GM23338 (cell line): Measurements from ENCODE around the gene OR4C45. TPM values are rescaled to one million over a fixed set of nuclear protein-coding genes. Genes with fewer than 3 reads are reported as not detected.

Experiments
- ATAC-seq: fragments of 200-7000 bp; cut with Tn5 transposase; 3 replicates; pipeline ENCODE4 v1.9.1; 2020
- DNase-seq: peaks from one replicate; pipeline ENCODE4 v3.0.0-alpha.2; 2015; ENCODE audit warnings: low spot score
- H2AFZ ChIP-seq: fragments of 200-600 bp; sonication (generic); 2 replicates; pipeline ENCODE4 v1.8.0; 2016; ENCODE audit warnings: antibody characterized with exemption, mild to moderate bottlenecking, moderate library complexity
- H3F3A ChIP-seq: fragments of 200-600 bp; sonication (generic); replicated peaks from 2 replicates; pipeline ENCODE4 v1.8.0; 2017; ENCODE audit warnings: antibody characterized with exemption, mixed run types, low read depth
- H3K27ac ChIP-seq: fragments of 200-600 bp; sonication (generic); 2 replicates; pipeline ENCODE4 v1.6.1; 2016; ENCODE audit warnings: low read depth
- H3K27me3 ChIP-seq: fragments of 200-600 bp; sonication (generic); 2 replicates; pipeline ENCODE4 v1.8.0; 2016; ENCODE audit warnings: mild to moderate bottlenecking, mixed run types, moderate library complexity; ENCODE audit not compliant: insufficient read depth
- H3K36me3 ChIP-seq: fragments of 200-600 bp; sonication (generic); 2 replicates; pipeline ENCODE4 v1.8.0; 2016; ENCODE audit warnings: mild to moderate bottlenecking; ENCODE audit not compliant: insufficient read depth
- H3K4me1 ChIP-seq: fragments of 200-600 bp; sonication (generic); 2 replicates; pipeline ENCODE4 v1.8.0; 2016; ENCODE audit warnings: mild to moderate bottlenecking, moderate library complexity; ENCODE audit not compliant: insufficient read depth
- H3K4me2 ChIP-seq: fragments of 200-600 bp; sonication (generic); 2 replicates; pipeline ENCODE4 v1.7.1; 2017; ENCODE audit warnings: mixed run types
- H3K4me3 ChIP-seq: fragments of 200-600 bp; sonication (generic); 2 replicates; pipeline ENCODE4 v1.6.1; 2016; ENCODE audit warnings: mixed run types
- H3K79me2 ChIP-seq: fragments of 200-600 bp; sonication (generic); replicated peaks from 2 replicates; pipeline ENCODE4 v1.8.0; 2017; ENCODE audit warnings: mild to moderate bottlenecking; ENCODE audit not compliant: insufficient read depth
- H3K9me2 ChIP-seq: fragments of 200-600 bp; sonication (generic); 2 replicates; pipeline ENCODE4 v1.8.0; 2017; ENCODE audit not compliant: insufficient read depth
- H4K20me1 ChIP-seq: fragments of 200-600 bp; sonication (generic); replicated peaks from 2 replicates; pipeline ENCODE4 v1.8.0; 2017; ENCODE audit warnings: mild to moderate bottlenecking; ENCODE audit not compliant: insufficient read depth
- H3K27ac Mint-ChIP-seq: 2 replicates; pipeline ENCODE4 v1.8.0; 2020; ENCODE audit warnings: inconsistent platforms, mild to moderate bottlenecking, moderate library complexity, mixed read lengths
- H3K27me3 Mint-ChIP-seq: 3 replicates; pipeline ENCODE4 v1.8.0; 2022; ENCODE audit warnings: low read depth, mild to moderate bottlenecking, moderate library complexity, mixed read lengths, inconsistent platforms; ENCODE audit not compliant: insufficient read depth, poor library complexity
- H3K36me3 Mint-ChIP-seq: 3 replicates; pipeline ENCODE4 v1.8.0; 2021; ENCODE audit warnings: low read depth, mild to moderate bottlenecking, inconsistent platforms, moderate library complexity, mixed read lengths
- H3K4me1 Mint-ChIP-seq: 3 replicates; pipeline ENCODE4 v1.8.0; 2020; ENCODE audit warnings: mild to moderate bottlenecking, inconsistent platforms, mixed read lengths
- H3K4me3 Mint-ChIP-seq: 3 replicates; pipeline ENCODE4 v1.8.0; 2021; ENCODE audit warnings: moderate library complexity, mild to moderate bottlenecking, inconsistent platforms, mixed read lengths
- H3K9me3 Mint-ChIP-seq: 3 replicates; pipeline ENCODE4 v1.8.0; 2020; ENCODE audit warnings: moderate library complexity, mild to moderate bottlenecking, inconsistent platforms, mixed read lengths
- CREB1 ChIP-seq: fragments of 250-450 bp; sonication (Bioruptor Pico); IDR thresholded peaks from 2 replicates; pipeline ENCODE4 v1.5.0; 2020; ENCODE audit warnings: low read depth, mild to moderate bottlenecking, moderate library complexity
- EZH2 ChIP-seq: fragments of 200-600 bp; sonication (generic); IDR thresholded peaks from one replicate; pipeline ENCODE4 v1.8.0; 2017; ENCODE audit warnings: antibody characterized with exemption, mild to moderate bottlenecking, low read depth; ENCODE audit not compliant: unreplicated experiment
- EZH2phosphoT487 ChIP-seq: fragments of 200-600 bp; sonication (generic); IDR thresholded peaks from one replicate; pipeline ENCODE4 v1.8.1; 2018; ENCODE audit warnings: antibody characterized with exemption; ENCODE audit not compliant: unreplicated experiment
- JUNB ChIP-seq: IDR thresholded peaks from one replicate; pipeline ENCODE4 v1.6.1; 2016; ENCODE audit warnings: antibody characterized with exemption; ENCODE audit not compliant: unreplicated experiment
- NANOG ChIP-seq: IDR thresholded peaks from 2 replicates; pipeline ENCODE4 v1.6.1; 2016; ENCODE audit warnings: antibody characterized with exemption, borderline replicate concordance
- POLR2AphosphoS5 ChIP-seq: IDR thresholded peaks from 2 replicates; pipeline ENCODE4 v1.6.1; 2016; ENCODE audit warnings: antibody characterized with exemption, low read depth
- STAT1 ChIP-seq: IDR thresholded peaks from one replicate; pipeline ENCODE4 v1.6.1; 2016; ENCODE audit warnings: antibody characterized with exemption; ENCODE audit not compliant: unreplicated experiment
- ZNF114 ChIP-seq: fragments of 250-450 bp; sonication (Bioruptor Pico); IDR thresholded peaks from 2 replicates; pipeline ENCODE4 v1.5.0; 2020; ENCODE audit warnings: mild to moderate bottlenecking, moderate library complexity
- ZNF331 ChIP-seq: fragments of 250-450 bp; sonication (Bioruptor Pico); IDR thresholded peaks from 2 replicates; pipeline ENCODE4 v1.5.0; 2020; ENCODE audit warnings: low read depth, mild to moderate bottlenecking, moderate library complexity
- polyA plus RNA-seq: library from polyadenylated mRNA; unstranded; fragments of >200 nt; fragmentation: Nextera tagmentation; extraction: Ambion mirVana; gene quantifications from 2 replicates; pipeline ENCODE4 v1.2.1, GENCODE V29; 2016
- total RNA-seq: library from RNA; depleted of rRNA; stranded (reverse); fragments of >200 nt; shearing (Covaris generic); gene quantifications from 2 replicates; pipeline ENCODE4 v1.2.3, GENCODE V29; 2014
- TF ChIP-seq, protein P1 (sequence below): fragments of 250-450 bp; sonication (Bioruptor Pico); IDR thresholded peaks from 2 replicates; pipeline ENCODE4 v1.5.0; 2020; ENCODE audit warnings: mild to moderate bottlenecking, moderate library complexity
- TF ChIP-seq, protein P2 (sequence below), 2 experiments: fragments of 200-600 bp in 1 of 2; sonication (generic) in 1 of 2; conservative IDR thresholded peaks; 2 replicates each; pipeline versions ENCODE4 v1.5.1 to v1.6.1; 2016 to 2017; ENCODE audit warnings: antibody characterized with exemption in 2 of 2, low read depth in 2 of 2, mild to moderate bottlenecking in 2 of 2, moderate library complexity in 1 of 2
- TF ChIP-seq, protein P3 (sequence below): IDR thresholded peaks from 2 replicates; pipeline ENCODE4 v1.6.1; 2016; ENCODE audit warnings: antibody characterized with exemption
- TF ChIP-seq, protein P4 (sequence below): IDR thresholded peaks from one replicate; pipeline ENCODE4 v1.6.1; 2018; ENCODE audit warnings: antibody characterized with exemption; ENCODE audit not compliant: unreplicated experiment

The OR4C45 gene
- total and polyA plus RNA-seq, 2 experiments from 2014 or later: not detected

DNA sequence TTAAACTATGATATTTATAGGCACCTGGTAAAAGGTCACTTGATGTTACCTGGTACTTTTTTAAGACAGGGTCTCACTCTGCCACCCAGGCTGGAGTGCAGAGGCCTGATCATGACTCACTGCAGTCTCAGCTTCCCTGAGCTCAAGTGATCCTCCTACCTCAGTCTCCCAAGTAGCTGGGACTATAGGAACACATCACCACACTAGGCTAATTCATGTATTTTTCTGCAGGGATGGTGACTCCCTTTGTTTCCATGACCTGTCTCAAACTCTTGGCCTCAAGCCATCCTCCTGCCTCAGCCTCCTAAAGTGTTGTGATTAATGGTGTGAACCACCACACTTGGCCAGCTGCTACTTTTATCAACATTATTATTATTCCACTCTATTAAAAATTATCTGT is 47.6 kb downstream of the OR4C45 start:
- peaks cover 10% of the 10 kb centered on the region for H3K27me3 Mint-ChIP-seq
- H3K9me3 Mint-ChIP-seq: peaks cover 93% of the 10 kb centered on the region
- no peak overlapping the region for H3K27ac Mint-ChIP-seq

More for the DNA sequence above, 47.6 kb downstream of the OR4C45 start:
- H3K4me2 ChIP-seq: no peak overlapping the region
- H3F3A ChIP-seq: no peaks in the 10 kb centered on the region
- Mint-ChIP-seq H3K4me3 (no peak overlapping the region), H3K4me1 (no peaks in the 10 kb centered on the region; the same call in 2 of the 3 replicates), H3K36me3 (peaks cover 50% of the 10 kb centered on the region)
- no peak for DNase-seq
- H3K36me3 ChIP-seq: no peaks in the 10 kb centered on the region
- no peaks in the 10 kb centered on the region for H3K79me2 ChIP-seq
- H3K27me3 ChIP-seq: no peaks in the 10 kb centered on the region
- no peak overlapping the region for H2AFZ ChIP-seq
- no peaks in the 10 kb centered on the region for H3K9me2 ChIP-seq
- no peaks in the 10 kb centered on the region for H3K4me1 ChIP-seq
- no peaks in the 10 kb centered on the region for H4K20me1 ChIP-seq
- H3K4me3 ChIP-seq: no peak overlapping the region
- H3K27ac ChIP-seq: no peak overlapping the region
- TF ChIP-seq, protein P1, sequence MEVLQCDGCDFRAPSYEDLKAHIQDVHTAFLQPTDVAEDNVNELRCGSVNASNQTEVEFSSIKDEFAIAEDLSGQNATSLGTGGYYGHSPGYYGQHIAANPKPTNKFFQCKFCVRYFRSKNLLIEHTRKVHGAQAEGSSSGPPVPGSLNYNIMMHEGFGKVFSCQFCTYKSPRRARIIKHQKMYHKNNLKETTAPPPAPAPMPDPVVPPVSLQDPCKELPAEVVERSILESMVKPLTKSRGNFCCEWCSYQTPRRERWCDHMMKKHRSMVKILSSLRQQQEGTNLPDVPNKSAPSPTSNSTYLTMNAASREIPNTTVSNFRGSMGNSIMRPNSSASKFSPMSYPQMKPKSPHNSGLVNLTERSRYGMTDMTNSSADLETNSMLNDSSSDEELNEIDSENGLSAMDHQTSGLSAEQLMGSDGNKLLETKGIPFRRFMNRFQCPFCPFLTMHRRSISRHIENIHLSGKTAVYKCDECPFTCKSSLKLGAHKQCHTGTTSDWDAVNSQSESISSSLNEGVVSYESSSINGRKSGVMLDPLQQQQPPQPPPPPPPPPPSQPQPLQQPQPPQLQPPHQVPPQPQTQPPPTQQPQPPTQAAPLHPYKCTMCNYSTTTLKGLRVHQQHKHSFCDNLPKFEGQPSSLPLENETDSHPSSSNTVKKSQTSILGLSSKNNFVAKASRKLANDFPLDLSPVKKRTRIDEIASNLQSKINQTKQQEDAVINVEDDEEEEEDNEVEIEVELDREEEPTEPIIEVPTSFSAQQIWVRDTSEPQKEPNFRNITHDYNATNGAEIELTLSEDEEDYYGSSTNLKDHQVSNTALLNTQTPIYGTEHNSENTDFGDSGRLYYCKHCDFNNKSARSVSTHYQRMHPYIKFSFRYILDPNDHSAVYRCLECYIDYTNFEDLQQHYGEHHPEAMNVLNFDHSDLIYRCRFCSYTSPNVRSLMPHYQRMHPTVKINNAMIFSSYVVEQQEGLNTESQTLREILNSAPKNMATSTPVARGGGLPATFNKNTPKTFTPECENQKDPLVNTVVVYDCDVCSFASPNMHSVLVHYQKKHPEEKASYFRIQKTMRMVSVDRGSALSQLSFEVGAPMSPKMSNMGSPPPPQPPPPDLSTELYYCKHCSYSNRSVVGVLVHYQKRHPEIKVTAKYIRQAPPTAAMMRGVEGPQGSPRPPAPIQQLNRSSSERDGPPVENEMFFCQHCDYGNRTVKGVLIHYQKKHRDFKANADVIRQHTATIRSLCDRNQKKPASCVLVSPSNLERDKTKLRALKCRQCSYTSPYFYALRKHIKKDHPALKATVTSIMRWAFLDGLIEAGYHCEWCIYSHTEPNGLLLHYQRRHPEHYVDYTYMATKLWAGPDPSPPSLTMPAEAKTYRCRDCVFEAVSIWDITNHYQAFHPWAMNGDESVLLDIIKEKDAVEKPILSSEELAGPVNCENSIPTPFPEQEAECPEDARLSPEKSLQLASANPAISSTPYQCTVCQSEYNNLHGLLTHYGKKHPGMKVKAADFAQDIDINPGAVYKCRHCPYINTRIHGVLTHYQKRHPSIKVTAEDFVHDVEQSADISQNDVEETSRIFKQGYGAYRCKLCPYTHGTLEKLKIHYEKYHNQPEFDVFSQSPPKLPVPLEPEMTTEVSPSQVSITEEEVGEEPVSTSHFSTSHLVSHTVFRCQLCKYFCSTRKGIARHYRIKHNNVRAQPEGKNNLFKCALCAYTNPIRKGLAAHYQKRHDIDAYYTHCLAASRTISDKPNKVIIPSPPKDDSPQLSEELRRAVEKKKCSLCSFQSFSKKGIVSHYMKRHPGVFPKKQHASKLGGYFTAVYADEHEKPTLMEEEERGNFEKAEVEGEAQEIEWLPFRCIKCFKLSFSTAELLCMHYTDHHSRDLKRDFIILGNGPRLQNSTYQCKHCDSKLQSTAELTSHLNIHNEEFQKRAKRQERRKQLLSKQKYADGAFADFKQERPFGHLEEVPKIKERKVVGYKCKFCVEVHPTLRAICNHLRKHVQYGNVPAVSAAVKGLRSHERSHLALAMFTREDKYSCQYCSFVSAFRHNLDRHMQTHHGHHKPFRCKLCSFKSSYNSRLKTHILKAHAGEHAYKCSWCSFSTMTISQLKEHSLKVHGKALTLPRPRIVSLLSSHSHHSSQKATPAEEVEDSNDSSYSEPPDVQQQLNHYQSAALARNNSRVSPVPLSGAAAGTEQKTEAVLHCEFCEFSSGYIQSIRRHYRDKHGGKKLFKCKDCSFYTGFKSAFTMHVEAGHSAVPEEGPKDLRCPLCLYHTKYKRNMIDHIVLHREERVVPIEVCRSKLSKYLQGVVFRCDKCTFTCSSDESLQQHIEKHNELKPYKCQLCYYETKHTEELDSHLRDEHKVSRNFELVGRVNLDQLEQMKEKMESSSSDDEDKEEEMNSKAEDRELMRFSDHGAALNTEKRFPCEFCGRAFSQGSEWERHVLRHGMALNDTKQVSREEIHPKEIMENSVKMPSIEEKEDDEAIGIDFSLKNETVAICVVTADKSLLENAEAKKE (CRISPR knock-in tag): no peak
- TF ChIP-seq, protein P2, sequence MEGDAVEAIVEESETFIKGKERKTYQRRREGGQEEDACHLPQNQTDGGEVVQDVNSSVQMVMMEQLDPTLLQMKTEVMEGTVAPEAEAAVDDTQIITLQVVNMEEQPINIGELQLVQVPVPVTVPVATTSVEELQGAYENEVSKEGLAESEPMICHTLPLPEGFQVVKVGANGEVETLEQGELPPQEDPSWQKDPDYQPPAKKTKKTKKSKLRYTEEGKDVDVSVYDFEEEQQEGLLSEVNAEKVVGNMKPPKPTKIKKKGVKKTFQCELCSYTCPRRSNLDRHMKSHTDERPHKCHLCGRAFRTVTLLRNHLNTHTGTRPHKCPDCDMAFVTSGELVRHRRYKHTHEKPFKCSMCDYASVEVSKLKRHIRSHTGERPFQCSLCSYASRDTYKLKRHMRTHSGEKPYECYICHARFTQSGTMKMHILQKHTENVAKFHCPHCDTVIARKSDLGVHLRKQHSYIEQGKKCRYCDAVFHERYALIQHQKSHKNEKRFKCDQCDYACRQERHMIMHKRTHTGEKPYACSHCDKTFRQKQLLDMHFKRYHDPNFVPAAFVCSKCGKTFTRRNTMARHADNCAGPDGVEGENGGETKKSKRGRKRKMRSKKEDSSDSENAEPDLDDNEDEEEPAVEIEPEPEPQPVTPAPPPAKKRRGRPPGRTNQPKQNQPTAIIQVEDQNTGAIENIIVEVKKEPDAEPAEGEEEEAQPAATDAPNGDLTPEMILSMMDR (conservative IDR thresholded peaks at IDR 0.05; ENCODE audit: low read depth in 2 of 2): no peak
- TF ChIP-seq POLR2AphosphoS5: no peak
- no peak for TF ChIP-seq ZNF331 (CRISPR knock-in tag)
- no peak for TF ChIP-seq EZH2phosphoT487
- TF ChIP-seq NANOG: no peak
- no peak for TF ChIP-seq ZNF114
- TF ChIP-seq EZH2: no peak
- TF ChIP-seq JUNB: no peak
- TF ChIP-seq, protein P3, sequence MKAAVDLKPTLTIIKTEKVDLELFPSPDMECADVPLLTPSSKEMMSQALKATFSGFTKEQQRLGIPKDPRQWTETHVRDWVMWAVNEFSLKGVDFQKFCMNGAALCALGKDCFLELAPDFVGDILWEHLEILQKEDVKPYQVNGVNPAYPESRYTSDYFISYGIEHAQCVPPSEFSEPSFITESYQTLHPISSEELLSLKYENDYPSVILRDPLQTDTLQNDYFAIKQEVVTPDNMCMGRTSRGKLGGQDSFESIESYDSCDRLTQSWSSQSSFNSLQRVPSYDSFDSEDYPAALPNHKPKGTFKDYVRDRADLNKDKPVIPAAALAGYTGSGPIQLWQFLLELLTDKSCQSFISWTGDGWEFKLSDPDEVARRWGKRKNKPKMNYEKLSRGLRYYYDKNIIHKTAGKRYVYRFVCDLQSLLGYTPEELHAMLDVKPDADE: no peak
- TF ChIP-seq, protein P4, sequence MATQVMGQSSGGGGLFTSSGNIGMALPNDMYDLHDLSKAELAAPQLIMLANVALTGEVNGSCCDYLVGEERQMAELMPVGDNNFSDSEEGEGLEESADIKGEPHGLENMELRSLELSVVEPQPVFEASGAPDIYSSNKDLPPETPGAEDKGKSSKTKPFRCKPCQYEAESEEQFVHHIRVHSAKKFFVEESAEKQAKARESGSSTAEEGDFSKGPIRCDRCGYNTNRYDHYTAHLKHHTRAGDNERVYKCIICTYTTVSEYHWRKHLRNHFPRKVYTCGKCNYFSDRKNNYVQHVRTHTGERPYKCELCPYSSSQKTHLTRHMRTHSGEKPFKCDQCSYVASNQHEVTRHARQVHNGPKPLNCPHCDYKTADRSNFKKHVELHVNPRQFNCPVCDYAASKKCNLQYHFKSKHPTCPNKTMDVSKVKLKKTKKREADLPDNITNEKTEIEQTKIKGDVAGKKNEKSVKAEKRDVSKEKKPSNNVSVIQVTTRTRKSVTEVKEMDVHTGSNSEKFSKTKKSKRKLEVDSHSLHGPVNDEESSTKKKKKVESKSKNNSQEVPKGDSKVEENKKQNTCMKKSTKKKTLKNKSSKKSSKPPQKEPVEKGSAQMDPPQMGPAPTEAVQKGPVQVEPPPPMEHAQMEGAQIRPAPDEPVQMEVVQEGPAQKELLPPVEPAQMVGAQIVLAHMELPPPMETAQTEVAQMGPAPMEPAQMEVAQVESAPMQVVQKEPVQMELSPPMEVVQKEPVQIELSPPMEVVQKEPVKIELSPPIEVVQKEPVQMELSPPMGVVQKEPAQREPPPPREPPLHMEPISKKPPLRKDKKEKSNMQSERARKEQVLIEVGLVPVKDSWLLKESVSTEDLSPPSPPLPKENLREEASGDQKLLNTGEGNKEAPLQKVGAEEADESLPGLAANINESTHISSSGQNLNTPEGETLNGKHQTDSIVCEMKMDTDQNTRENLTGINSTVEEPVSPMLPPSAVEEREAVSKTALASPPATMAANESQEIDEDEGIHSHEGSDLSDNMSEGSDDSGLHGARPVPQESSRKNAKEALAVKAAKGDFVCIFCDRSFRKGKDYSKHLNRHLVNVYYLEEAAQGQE: no peak
- TF ChIP-seq CREB1 (CRISPR knock-in tag): no peak
- TF ChIP-seq STAT1: no peak
- no peak for ATAC-seq
